ENCODE data around the gene GRIN1.
"Not testable (repeated sequence)": the region's sequence is repeated elsewhere in the genome, so short reads cannot be mapped to it uniquely, and the experiment has no call there.

Gene GRIN1

GRCh38 chr9:137128862-137129455, 10.0 kb upstream of the GRIN1 start:
- DNase-seq (ENCODE audit: low read depth in 2 of 2): no peak

GRCh38 chr9:137129456-137130175, 9.3 kb upstream of the GRIN1 start:
- peak; percentile 72 to 81 for DNase-seq (ENCODE audit: low read depth in 2 of 2)

GRCh38 chr9:137130176-137130755, 8.7 kb upstream of the GRIN1 start:
- no peak for DNase-seq (ENCODE audit: low read depth in 2 of 2)

- no peak for DNase-seq (ENCODE audit: low read depth in 2 of 2)
These were observed 4.8 kb upstream of the GRIN1 start for GRCh38 chr9:137134191-137134590.

GRCh38 chr9:137135154-137135553, 3.8 kb upstream of the GRIN1 start:
- DNase-seq (ENCODE audit: low read depth in 2 of 2): not testable (repeated sequence)

GRCh38 chr9:137136261-137136880, 2.6 kb upstream of the GRIN1 start:
- DNase-seq (ENCODE audit: low read depth in 2 of 2): no peak

- DNase-seq (ENCODE audit: low read depth in 2 of 2): no peak
These were observed 1.9 kb upstream of the GRIN1 start for GRCh38 chr9:137136881-137137607.

- no peak for DNase-seq (ENCODE audit: low read depth in 2 of 2)
These were observed 764 bp upstream of the GRIN1 start for GRCh38 chr9:137138058-137138721.

GRCh38 chr9:137139468-137140150, 655 bp downstream of the GRIN1 start:
- no peak for DNase-seq (ENCODE audit: low read depth in 2 of 2)

- DNase-seq (ENCODE audit: low read depth in 2 of 2): no peak
These were observed 1.4 kb downstream of the GRIN1 start for GRCh38 chr9:137140151-137141012.

GRCh38 chr9:137141050-137141810, 2.3 kb downstream of the GRIN1 start:
- DNase-seq (ENCODE audit: low read depth in 2 of 2): no peak

- DNase-seq (ENCODE audit: low read depth in 2 of 2): no peak
These were observed 3.3 kb downstream of the GRIN1 start for GRCh38 chr9:137141976-137142936.

- DNase-seq (ENCODE audit: low read depth in 2 of 2): no peak
These were observed 4.5 kb downstream of the GRIN1 start for GRCh38 chr9:137143459-137143858.

- DNase-seq (ENCODE audit: low read depth in 2 of 2): no peak
These were observed 7.0 kb downstream of the GRIN1 start for GRCh38 chr9:137145731-137146526.

GRCh38 chr9:137146527-137146918, 7.6 kb downstream of the GRIN1 start:
- no peak for DNase-seq (ENCODE audit: low read depth in 2 of 2)

GRCh38 chr9:137147091-137147792, 8.3 kb downstream of the GRIN1 start:
- no peak for DNase-seq (ENCODE audit: low read depth in 2 of 2)

- no peak for DNase-seq (ENCODE audit: low read depth in 2 of 2)
These were observed 8.8 kb downstream of the GRIN1 start for GRCh38 chr9:137147793-137148160.

All from stimulated activated CD8-positive, alpha-beta memory T cell treated with anti-CD3 and anti-CD28 coated beads, Interleukin-2, amount 100 ng/mL, for 1 hour (primary cell).